ENCODE measurements around the gene CARD8. TPM values are rescaled to one million over a fixed set of nuclear protein-coding genes. Genes with fewer than 3 reads are reported as not detected.

Gene CARD8
- total and polyA plus RNA-seq, 2 of the 8 experiments (the other 6 are each of a cell fraction or from before 2014, with no cell fraction given): 8.9 to 24.4 TPM

DNA sequence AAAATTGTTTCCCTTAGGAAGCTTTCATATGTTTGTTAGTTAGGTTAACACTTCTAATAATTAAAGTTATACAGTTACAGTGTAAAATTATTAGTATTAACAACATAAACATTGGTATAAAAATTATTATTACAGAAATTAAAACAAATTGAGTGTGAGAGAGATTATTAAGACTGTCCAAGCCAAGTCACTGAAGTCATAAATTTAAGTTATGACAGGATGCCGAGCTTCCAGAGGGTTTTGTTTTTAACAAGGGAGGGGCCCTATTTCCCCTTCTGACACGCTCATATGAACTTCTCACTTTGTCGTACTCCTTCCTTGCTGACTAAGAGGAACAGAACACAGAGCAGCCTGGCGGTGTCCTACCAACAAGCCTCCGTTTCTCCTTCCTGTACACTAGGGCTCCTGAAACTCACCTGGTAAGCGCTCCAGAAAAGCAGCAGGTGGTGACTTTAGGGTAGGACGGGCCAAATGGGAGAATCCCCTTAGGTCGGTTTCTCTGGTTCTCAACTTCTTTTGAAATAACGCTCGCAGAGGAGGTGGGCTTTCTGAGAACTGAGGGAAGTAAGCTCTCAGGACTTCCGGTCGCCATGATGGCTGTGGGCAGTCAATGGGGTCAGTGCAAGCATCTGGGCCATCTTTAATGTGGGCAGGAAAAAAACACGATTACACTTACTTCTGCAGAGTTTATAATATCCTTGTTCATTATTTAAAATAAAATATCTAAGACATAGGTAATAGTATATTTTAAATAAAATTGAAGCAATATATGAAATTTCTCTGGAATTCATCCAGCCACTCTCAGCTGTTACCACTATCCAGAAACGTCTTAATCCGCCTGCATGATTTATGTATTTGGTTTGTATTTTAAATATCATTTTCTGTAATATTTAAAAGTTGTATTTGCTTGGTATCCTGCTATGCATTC is at the start of gene CARD8 (continued):
- TF ChIP-seq CBX8 (IDR thresholded peaks at IDR 0.05; ENCODE audit: borderline replicate concordance, low read depth, low read length) (no peak), ZNF274 (IDR thresholded peaks at IDR 0.05; ENCODE audit: borderline replicate concordance, extremely low read depth, low read length) (no peak), TAF7 (optimal IDR thresholded peaks at IDR 0.05; ENCODE audit: borderline replicate concordance, low read depth, low read length) (peak; percentile 57), NANOG (IDR thresholded peaks at IDR 0.05; ENCODE audit: insufficient read depth, low read depth, low read length, poor library complexity, severe bottlenecking) (peak; percentile 22), NRF1 (IDR thresholded peaks at IDR 0.05; ENCODE audit: low read depth, low read length) (no peak), RAD21 (IDR thresholded peaks at IDR 0.05 in 1 of 2, conservative IDR thresholded peaks at IDR 0.05 in 1 of 2; ENCODE audit: low read depth in 2 of 2, low read length in 2 of 2) (no peak), PHF8 (conservative IDR thresholded peaks at IDR 0.05; ENCODE audit: low read depth, low read length) (peak; percentile 74), CHD1 (IDR thresholded peaks at IDR 0.05; ENCODE audit: low read depth, low read length) (no peak), SP2 (IDR thresholded peaks at IDR 0.05; ENCODE audit: low read length) (no peak), KDM4A (IDR thresholded peaks at IDR 0.05; ENCODE audit: low read depth, low read length, severe bottlenecking) (peak; percentile 58), POLR2A (IDR thresholded peaks at IDR 0.05; ENCODE audit: control extremely low read depth in 1 of 2, low read depth in 2 of 2, low read length in 2 of 2) (peak; percentile 62 to 87), YY1 (IDR thresholded peaks at IDR 0.05; ENCODE audit: low read depth, low read length) (peak; percentile 100), BCL11A (IDR thresholded peaks at IDR 0.05; ENCODE audit: low read depth in 2 of 2, low read length in 2 of 2) (no peak), SIX5 (IDR thresholded peaks at IDR 0.05; ENCODE audit: low read depth, low read length) (peak; percentile 59), CEBPB (IDR thresholded peaks at IDR 0.05; ENCODE audit: low read depth, low read length) (no peak)
- TF ChIP-seq, protein P1, sequence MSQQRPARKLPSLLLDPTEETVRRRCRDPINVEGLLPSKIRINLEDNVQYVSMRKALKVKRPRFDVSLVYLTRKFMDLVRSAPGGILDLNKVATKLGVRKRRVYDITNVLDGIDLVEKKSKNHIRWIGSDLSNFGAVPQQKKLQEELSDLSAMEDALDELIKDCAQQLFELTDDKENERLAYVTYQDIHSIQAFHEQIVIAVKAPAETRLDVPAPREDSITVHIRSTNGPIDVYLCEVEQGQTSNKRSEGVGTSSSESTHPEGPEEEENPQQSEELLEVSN (IDR thresholded peaks at IDR 0.05): no peak
- TF ChIP-seq, protein P2, sequence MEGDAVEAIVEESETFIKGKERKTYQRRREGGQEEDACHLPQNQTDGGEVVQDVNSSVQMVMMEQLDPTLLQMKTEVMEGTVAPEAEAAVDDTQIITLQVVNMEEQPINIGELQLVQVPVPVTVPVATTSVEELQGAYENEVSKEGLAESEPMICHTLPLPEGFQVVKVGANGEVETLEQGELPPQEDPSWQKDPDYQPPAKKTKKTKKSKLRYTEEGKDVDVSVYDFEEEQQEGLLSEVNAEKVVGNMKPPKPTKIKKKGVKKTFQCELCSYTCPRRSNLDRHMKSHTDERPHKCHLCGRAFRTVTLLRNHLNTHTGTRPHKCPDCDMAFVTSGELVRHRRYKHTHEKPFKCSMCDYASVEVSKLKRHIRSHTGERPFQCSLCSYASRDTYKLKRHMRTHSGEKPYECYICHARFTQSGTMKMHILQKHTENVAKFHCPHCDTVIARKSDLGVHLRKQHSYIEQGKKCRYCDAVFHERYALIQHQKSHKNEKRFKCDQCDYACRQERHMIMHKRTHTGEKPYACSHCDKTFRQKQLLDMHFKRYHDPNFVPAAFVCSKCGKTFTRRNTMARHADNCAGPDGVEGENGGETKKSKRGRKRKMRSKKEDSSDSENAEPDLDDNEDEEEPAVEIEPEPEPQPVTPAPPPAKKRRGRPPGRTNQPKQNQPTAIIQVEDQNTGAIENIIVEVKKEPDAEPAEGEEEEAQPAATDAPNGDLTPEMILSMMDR (IDR thresholded peaks at IDR 0.05; ENCODE audit: control extremely low read depth in 1 of 3, insufficient read depth in 1 of 3, low read depth in 1 of 3, low read length in 3 of 3): no peak
- TF ChIP-seq, protein P3, sequence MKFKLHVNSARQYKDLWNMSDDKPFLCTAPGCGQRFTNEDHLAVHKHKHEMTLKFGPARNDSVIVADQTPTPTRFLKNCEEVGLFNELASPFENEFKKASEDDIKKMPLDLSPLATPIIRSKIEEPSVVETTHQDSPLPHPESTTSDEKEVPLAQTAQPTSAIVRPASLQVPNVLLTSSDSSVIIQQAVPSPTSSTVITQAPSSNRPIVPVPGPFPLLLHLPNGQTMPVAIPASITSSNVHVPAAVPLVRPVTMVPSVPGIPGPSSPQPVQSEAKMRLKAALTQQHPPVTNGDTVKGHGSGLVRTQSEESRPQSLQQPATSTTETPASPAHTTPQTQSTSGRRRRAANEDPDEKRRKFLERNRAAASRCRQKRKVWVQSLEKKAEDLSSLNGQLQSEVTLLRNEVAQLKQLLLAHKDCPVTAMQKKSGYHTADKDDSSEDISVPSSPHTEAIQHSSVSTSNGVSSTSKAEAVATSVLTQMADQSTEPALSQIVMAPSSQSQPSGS (IDR thresholded peaks at IDR 0.05; ENCODE audit: low read length): no peak; the same call in none of the 2 replicates

All from H1 (cell line).